Aorta (tissue), 5 donors: ENCODE data around the gene PAPLN. TPM values are rescaled to one million over a fixed set of nuclear protein-coding genes. Genes with fewer than 3 reads are reported as not detected.

Source experiments
- ATAC-seq: fragments of 200-7000 bp; cut with Tn5 transposase; one replicate; pipeline ENCODE4 v1.9.1; 2022; ENCODE audit warnings: moderate library complexity; ENCODE audit not compliant: low FRiP score
- DNase-seq, 2 donors: peaks; one replicate each; pipeline ENCODE4 v3.0.0-alpha.2; 2020
- H3K27ac ChIP-seq, 2 donors: one replicate each; pipeline ENCODE4 v1.5.1; 2013; ENCODE audit warnings: low read length in 2 of 2, mild to moderate bottlenecking in 2 of 2, moderate library complexity in 2 of 2, control low read depth in 1 of 2, inconsistent platforms in 1 of 2, low read depth in 1 of 2
- H3K27me3 ChIP-seq, 2 donors: one replicate each; pipeline ENCODE4 v1.6.1; 2013; ENCODE audit warnings: control low read depth in 1 of 2, low read length in 1 of 2, mild to moderate bottlenecking in 1 of 2, moderate library complexity in 1 of 2; ENCODE audit not compliant: insufficient read depth in 2 of 2, control insufficient read depth in 1 of 2
- H3K36me3 ChIP-seq, 2 donors: one replicate each; pipeline ENCODE4 v1.6.1; 2013; ENCODE audit warnings: control low read depth in 1 of 2, low read length in 1 of 2, mild to moderate bottlenecking in 1 of 2; ENCODE audit not compliant: insufficient read depth in 2 of 2, control insufficient read depth in 1 of 2
- H3K4me1 ChIP-seq, 2 donors: one replicate each; pipeline ENCODE4 v1.6.1; 2013; ENCODE audit warnings: low read length in 2 of 2, control low read depth in 1 of 2, mild to moderate bottlenecking in 1 of 2, moderate library complexity in 1 of 2; ENCODE audit not compliant: insufficient read depth in 2 of 2, control insufficient read depth in 1 of 2
- H3K4me3 ChIP-seq, 2 donors: one replicate each; pipeline ENCODE4 v1.5.1; 2013; ENCODE audit warnings: low read length in 2 of 2, control low read depth in 1 of 2, mild to moderate bottlenecking in 1 of 2
- H3K9me3 ChIP-seq: one replicate; pipeline ENCODE4 v1.6.1; 2013; ENCODE audit warnings: mild to moderate bottlenecking, low read length; ENCODE audit not compliant: control insufficient read depth
- WGBS, 2 donors: extraction: QIAGEN DNeasy Blood & Tissue Kit; methylation state at CpG; one replicate each; pipeline ENCODE4 v1.1.7; 2013; 5-methylcytosine and 5-hydroxymethylcytosine counted together
- intact Hi-C, 2 donors: fragments of 100-400 bp; cut with DNase I; formaldehyde crosslinking; loops; one replicate each; pipeline versions ENCODE4 v1.14.2 to v1.15.0; 2022
- polyA plus RNA-seq, 2 donors: library from polyadenylated mRNA; stranded (reverse); fragments of 200-250 nt; gene quantifications; one replicate each; pipeline ENCODE4 v1.2.3, GENCODE V29; 2013
- total RNA-seq, 2 donors: library from RNA; stranded (reverse); fragmentation: NEBNext Ultra II Directional; extraction: Animal tissue kit (Norgen Biotek cat#: 25700); gene quantifications; one replicate each; pipeline ENCODE4 v1.2.1, GENCODE V29; 2021
- donor health status: healthy with polysubstance abuse.
- donor health status: Bipolar disorder and iron deficiency.
- donor health status: DM: no; HTN: no; CAD: no.
- donor health status: DM: no; HTN: no; CAD: no.
- donor health status: DM: yes; HTN: yes; CAD: no.

Gene PAPLN
- total and polyA plus RNA-seq, 4 donors: 3.1 to 21.4 (median 7.8) TPM

- intact Hi-C loops: no loop called here
- H3K36me3 ChIP-seq: no peaks in the 10 kb centered on the region
- H3K27ac ChIP-seq: no peak overlapping the region
- DNase-seq (peak in 1 of 2 donors; percentile 37), ATAC-seq (no peak)
- WGBS, 2 donors: 92 to 94% methylated on average over 15 of the region's 15 CpGs
- H3K4me1 ChIP-seq: no peaks in the 10 kb centered on the region
- no peaks in the 10 kb centered on the region for H3K9me3 ChIP-seq
- no peaks in the 10 kb centered on the region for H3K27me3 ChIP-seq
- H3K4me3 ChIP-seq: no peak overlapping the region
Measured at GRCh38 chr14:73261520-73262426, 24.5 kb downstream of the PAPLN start.

- Histone ChIP-seq H3K9me3 (no peaks in the 10 kb centered on the region), H3K4me1 (no peaks in the 10 kb centered on the region), H3K27me3 (no peaks in the 10 kb centered on the region), H3K4me3 (no peak overlapping the region), H3K36me3 (no peaks in the 10 kb centered on the region), H3K27ac (no peak overlapping the region)
- ATAC-seq: no peak
- intact Hi-C loops: no loop called here
- WGBS, 2 donors: 90 to 95% methylated on average over 20 of the region's 20 CpGs
- DNase-seq: peak in 1 of 2 donors; percentile 38
Measured at GRCh38 chr14:73262427-73263183, 25.3 kb downstream of the PAPLN start.

- WGBS, 2 donors: 88 to 92% methylated on average over 7 of the region's 7 CpGs
- Histone ChIP-seq H3K4me1 (no peaks in the 10 kb centered on the region), H3K27me3 (no peaks in the 10 kb centered on the region), H3K4me3 (no peak overlapping the region), H3K9me3 (no peaks in the 10 kb centered on the region), H3K27ac (no peak overlapping the region), H3K36me3 (no peaks in the 10 kb centered on the region)
- DNase-seq: no peak
- intact Hi-C loops: no loop called here
- no peak for ATAC-seq
Measured at GRCh38 chr14:73263606-73264005, 26.3 kb downstream of the PAPLN start.

GRCh38 chr14:73264080-73264884 lies 27.0 kb downstream of the PAPLN start:
- whole genome bisulfite sequencing, 2 donors: 92 to 93% methylated on average over 23 of the region's 23 CpGs
- Histone ChIP-seq H3K4me3 (no peak overlapping the region), H3K27ac (no peak overlapping the region), H3K27me3 (no peaks in the 10 kb centered on the region), H3K36me3 (no peaks in the 10 kb centered on the region), H3K9me3 (no peaks in the 10 kb centered on the region), H3K4me1 (no peaks in the 10 kb centered on the region)
- no peak for ATAC-seq
- DNase-seq: no peak
- intact Hi-C loops: no loop called here

GRCh38 chr14:73264885-73265720 lies 27.8 kb downstream of the PAPLN start:
- Histone ChIP-seq H3K36me3 (no peaks in the 10 kb centered on the region), H3K27ac (no peak overlapping the region), H3K9me3 (no peaks in the 10 kb centered on the region), H3K27me3 (no peaks in the 10 kb centered on the region), H3K4me3 (no peak overlapping the region), H3K4me1 (no peaks in the 10 kb centered on the region)
- WGBS, 2 donors: 87 to 88% methylated on average over 18 of the region's 18 CpGs
- ATAC-seq (no peak), DNase-seq (no peak)
- intact Hi-C loops: no loop called here

- intact Hi-C loops: no loop called here
- no peaks in the 10 kb centered on the region for H3K27me3 ChIP-seq
- H3K4me3 ChIP-seq: no peak overlapping the region
- WGBS, 2 donors: 94 to 95% methylated on average over 3 of the region's 3 CpGs
- H3K36me3 ChIP-seq: no peaks in the 10 kb centered on the region
- ATAC-seq: no peak
- H3K27ac ChIP-seq: no peak overlapping the region
- DNase-seq: no peak
- no peaks in the 10 kb centered on the region for H3K9me3 ChIP-seq
- no peaks in the 10 kb centered on the region for H3K4me1 ChIP-seq
Measured at GRCh38 chr14:73265721-73266046, 28.4 kb downstream of the PAPLN start.

- ATAC-seq (no peak), DNase-seq (no peak)
- H3K9me3 ChIP-seq: no peaks in the 10 kb centered on the region
- intact Hi-C loops: no loop called here
- H3K4me1 ChIP-seq: no peaks in the 10 kb centered on the region
- H3K36me3 ChIP-seq: no peaks in the 10 kb centered on the region
- no peak overlapping the region for H3K4me3 ChIP-seq
- H3K27me3 ChIP-seq: no peaks in the 10 kb centered on the region
- 87 to 89% methylated on average over 7 of the region's 7 CpGs for WGBS, 2 donors
- H3K27ac ChIP-seq: no peak overlapping the region
Measured at GRCh38 chr14:73266317-73266716, 29.0 kb downstream of the PAPLN start.

- Histone ChIP-seq H3K36me3 (no peaks in the 10 kb centered on the region), H3K27ac (no peak overlapping the region), H3K4me3 (no peak overlapping the region), H3K27me3 (no peaks in the 10 kb centered on the region), H3K4me1 (no peaks in the 10 kb centered on the region), H3K9me3 (no peaks in the 10 kb centered on the region)
- DNase-seq (no peak), ATAC-seq (no peak)
- intact Hi-C loops: no loop called here
- 96% methylated on average over 6 of the region's 6 CpGs for WGBS, 2 donors
Measured at GRCh38 chr14:73267474-73267873, 30.2 kb downstream of the PAPLN start.
